NCI-H1694 treated with DMSO at 0.1 percent for 48 hours (cell line): ENCODE measurements around the gene FRAS1.
"Not testable (repeated sequence)": the region's sequence is repeated elsewhere in the genome, so short reads cannot be mapped to it uniquely, and the experiment has no call there.

ENCODE experiments used
- DNase-seq: peaks from one replicate; lab custom pipeline; 2025; lab: John Stamatoyannopoulos, UW

FRAS1 gene

GRCh38 chr4:78548889-78549288, 491.8 kb downstream of the FRAS1 start:
- not testable (repeated sequence) for DNase-seq

GRCh38 chr4:78551420-78552351, 494.6 kb downstream of the FRAS1 start, which contains the start of gene ANXA3:
Gene ANXA3, plus strand, starts transcription at chr4:78551770. Its CDS starts 2,704 bp downstream, at chr4:78554474.
- DNase-seq = no peak

DNA sequence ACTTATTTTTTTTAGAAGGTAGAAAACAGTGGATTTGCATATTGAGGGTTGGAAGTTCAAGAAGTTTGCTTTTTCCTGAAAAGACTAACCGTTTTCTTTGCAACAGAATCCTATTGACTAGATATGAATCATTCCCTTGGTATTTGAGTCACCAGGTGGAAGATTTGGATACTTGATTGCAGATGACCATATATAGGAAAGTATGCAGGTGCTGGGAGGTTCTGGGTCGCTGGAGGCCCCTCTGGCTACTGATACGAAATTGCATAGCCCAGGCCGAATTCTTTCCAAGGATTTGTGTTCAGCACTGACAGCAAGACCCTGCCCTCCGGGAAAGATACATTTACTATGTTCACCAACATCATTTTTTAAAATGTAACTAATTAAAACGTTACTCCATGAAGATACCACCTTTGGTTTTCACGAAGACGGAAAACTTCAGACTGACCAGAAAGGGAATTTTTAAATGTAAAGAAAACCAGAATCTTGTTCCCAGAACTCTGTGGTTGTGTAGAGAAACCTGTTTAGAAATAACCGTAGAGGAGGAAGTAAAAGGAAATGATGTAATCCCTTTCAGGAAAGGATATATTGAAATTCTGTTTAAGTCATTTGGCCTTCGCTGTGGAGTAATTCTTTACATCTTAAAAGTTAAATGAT, 495.4 kb downstream of the FRAS1 start:
- DNase-seq = no peak

DNA sequence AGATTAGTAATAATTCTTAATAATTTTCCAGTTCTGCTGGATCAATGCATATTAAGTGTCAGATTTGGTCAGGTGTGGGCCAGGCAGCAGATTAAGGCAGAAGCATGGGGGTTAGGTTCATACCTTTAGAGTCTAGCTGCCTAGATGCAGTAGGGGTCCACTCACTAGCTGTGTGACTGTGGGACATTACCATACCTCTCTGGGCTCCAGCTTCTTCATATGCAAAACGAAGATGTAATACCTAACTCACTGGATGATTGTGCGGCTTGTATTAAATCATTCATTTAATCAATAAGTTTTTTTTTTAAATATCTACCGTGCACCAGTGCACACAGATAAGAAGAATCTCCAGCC, 495.9 kb downstream of the FRAS1 start:
- DNase-seq = no peak

DNA sequence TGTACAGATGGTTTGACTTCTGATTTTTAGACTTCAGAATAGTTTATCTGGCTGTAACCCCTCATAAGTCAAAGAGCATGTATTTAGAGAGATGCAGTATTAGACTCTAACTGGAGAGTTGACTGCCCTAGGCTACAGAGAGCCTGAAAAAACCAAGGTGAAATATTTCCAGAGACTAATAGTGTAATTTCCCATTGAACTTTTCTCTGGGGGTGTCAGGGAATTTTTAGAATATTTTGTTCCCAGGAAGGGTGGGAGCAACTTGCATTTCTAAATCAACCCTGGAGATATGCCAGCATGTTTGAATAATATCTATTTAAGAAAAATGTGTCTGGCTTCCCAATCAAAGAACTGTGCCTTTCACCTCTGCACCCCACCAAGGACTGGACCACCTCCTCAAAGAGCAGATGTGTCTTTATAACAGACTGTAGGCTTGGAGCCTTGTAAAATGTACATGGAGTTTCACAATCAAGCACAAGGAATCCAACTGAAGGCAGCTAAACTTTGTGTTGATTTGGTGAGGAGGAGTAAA, 496.5 kb downstream of the FRAS1 start:
- DNase-seq = no peak

DNA sequence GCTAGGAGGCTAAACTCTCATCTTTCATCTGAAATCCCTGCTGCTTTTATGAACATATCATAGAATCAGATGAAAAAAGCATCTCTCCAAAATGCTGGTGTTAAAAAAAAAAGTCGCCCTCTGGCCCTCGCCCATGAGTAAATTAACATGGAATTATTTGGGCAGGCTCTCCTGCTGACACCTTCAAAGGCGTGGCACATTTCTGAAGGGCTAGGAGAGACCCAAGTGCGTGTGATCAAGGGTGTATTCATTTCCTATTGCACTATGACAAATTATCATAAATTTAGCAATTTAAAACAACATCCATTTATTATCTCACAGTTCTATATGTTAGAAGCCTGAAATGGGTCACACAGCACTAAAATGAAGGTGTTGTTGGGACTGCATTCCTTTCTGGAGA, 499.5 kb downstream of the FRAS1 start:
- DNase-seq = no peak

- no peak for DNase-seq
These were observed 500.7 kb downstream of the FRAS1 start for GRCh38 chr4:78557841-78558240.

- DNase-seq = no peak
These were observed 501.3 kb downstream of the FRAS1 start for GRCh38 chr4:78558410-78558809.

- no peak for DNase-seq
These were observed 503.3 kb downstream of the FRAS1 start for GRCh38 chr4:78560296-78560963.

DNA sequence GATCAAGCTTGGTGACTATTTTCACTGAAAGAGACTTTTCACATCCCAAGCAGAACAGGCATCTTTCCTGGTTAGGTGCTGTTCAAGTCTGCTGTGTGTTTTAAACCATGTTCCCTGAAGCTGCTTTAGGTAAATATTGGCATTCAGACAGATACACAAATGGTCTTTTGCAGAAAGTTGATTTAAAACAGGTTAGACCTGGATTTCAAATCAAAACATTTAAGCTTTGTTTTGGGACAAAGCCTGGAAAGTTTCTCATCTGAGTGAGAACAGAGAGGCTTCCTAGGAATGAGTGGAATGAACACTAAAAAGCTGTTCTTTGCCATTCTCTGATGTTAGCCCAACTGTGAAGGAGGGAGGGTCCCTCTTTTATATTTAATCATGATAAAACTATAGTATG, 504.6 kb downstream of the FRAS1 start:
- no peak for DNase-seq

GRCh38 chr4:78562687-78563086, 505.6 kb downstream of the FRAS1 start:
- no peak for DNase-seq

DNA sequence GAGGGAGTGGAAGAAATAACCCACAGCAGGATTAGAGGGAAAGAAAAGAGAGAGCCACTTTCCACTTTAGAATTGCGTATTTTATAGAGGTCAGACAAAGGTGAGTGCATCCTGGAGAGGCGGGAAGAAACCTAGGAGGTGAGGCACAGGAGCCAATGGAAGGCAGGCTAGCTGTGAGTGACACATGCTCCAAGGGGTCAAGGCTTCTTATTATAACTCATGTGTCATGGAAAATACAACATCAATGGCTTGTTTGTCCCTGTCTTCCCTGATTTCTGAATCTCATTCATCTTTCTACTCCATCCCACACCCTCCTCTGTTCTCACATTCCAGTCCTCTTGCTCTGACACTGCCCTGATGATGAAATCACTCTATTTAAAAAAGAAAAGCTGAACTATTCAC, 508.8 kb downstream of the FRAS1 start:
- DNase-seq = no peak

- DNase-seq = no peak
These were observed 509.8 kb downstream of the FRAS1 start for GRCh38 chr4:78566834-78567499.

DNA sequence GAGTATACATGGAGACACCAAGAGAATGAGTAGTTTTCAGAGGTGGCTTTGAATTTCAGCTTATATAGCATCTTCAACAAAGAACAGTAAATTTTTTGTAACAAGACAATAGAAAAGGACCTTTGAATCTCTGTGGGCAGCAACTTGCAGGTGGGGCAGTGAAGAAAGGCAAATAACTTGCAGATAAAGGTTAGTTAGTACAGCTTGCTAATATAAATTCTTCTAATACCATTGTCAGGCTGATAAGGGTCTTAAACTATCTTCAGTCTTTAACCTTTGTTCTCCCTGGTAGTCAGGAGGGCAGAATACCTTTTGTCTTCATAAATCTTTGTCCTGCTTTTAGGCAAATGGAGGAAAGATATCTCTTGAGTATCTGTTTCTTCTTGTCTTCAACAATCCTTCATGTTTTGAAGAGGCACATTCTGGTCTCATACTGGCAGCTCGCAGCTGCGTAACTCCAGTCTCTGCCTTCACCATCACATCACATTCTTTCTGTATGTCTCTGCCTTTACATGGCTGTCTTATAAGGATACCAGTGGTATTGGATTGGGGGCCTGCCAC, 510.5 kb downstream of the FRAS1 start:
- DNase-seq = no peak

- DNase-seq = no peak
These were observed 511.6 kb downstream of the FRAS1 start for GRCh38 chr4:78568640-78569305.

DNA sequence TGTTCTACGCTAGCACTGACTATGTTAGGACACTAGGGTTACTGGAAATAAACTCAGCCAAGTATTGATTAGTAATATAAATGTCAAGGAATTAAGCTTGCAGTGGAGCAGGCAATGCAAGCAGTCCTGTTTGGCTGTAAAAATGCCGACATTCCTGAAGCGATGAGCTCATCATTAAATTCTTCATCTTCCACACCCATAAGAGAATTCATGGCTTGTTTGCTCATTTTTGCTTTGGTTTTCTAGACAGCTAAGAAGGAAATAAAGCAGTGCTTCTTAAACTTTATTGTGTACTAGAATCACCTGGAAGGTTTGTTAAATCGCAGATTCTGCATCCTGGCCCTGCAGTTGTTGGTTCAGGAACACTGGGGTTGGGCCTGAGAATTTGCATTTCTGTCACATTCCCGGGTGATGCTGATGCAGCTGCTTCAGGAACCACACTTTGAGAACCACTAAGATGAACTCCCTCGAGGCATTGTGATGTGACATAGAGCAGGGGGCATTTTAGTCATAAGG, 512.2 kb downstream of the FRAS1 start:
- no peak for DNase-seq

- no peak for DNase-seq
These were observed 513.0 kb downstream of the FRAS1 start for GRCh38 chr4:78570117-78570516.

DNA sequence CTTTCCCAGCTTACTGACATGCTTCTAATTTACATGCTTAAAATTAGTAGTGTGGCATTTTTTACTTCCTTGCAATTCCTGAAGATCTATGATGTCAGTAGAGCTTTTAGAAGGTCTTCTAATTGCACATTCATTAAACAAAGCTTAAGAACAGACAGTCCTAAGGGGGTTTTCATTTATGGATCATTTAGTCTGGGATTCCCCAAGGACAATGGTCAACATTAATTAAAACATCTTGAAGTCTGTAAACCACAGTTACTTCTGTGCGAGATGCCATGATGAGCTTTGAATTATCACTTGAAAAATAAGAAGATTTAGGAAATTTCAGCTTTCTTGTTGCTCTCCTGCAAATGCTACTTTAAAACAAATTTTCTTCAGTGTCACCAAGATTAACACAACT, 514.7 kb downstream of the FRAS1 start:
- no peak for DNase-seq

DNA sequence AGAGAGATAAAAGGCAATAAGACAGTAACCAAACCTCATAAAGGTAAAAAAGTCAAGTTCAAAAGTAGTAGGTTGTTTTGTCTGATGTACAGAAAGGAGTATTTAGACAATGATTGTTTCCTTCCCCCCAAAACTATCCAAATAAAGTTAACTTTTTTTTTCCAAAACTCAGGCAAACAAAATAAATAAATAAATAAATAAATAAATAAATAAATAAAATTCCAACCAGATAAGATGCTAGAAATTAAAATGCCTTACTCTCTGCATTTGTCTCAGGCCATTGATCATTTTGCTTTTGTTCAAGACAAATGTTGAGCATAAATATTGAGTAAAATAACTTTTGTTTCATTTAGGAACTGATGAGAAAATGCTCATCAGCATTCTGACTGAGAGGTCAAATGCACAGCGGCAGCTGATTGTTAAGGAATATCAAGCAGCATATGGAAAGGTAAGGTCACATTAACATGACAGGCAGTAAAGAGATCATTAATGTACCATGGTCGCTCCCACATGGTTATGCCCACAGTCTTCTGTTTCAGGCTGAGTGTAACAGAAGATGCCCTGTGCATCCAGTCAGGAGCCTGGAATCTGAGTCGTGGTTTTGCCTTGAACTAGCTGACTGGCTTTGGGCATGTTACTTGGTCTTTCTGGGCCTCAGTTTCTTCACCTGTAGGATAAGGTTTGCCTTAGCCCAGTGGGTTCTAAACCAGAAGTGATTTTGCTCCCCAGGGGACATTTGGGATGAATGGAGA, 521.7 kb downstream of the FRAS1 start:
- DNase-seq = no peak

DNA sequence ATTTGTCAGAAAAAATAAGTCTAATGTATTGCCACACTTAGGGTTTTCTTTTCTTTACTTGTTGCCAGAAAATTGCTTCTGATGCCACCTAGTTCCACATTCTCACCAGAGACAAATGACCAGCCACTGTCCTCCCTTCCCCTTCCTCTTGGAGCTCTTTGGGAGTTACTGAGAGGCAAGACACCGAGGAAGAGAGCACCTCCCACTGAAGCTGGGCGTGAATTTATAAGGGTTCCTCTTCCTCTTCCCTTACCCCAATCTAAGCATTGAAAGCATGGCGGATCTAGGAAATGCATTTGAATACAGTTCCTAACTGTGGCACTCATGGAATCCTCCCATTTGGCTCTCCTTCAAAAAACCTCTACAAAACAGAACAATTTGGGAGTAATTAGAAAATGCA, 524.5 kb downstream of the FRAS1 start:
- DNase-seq = no peak
